OCI-LY3 (cell line): ENCODE data around the gene SRRM1.

Experiments used
- EZH2phosphoT487 ChIP-seq: fragments of 200-600 bp; shearing (Covaris generic); IDR thresholded peaks from 2 replicates; pipeline ENCODE4 v1.6.1; 2018; ENCODE audit warnings: antibody characterized with exemption, mixed run types, low read depth
- TF ChIP-seq, protein P1 (sequence below): fragments of 200-600, 300-600 bp; sonication (generic); IDR thresholded peaks from 2 replicates; pipeline ENCODE4 v1.5.1; 2014; ENCODE audit warnings: antibody characterized with exemption, low read length, low read depth

DNA sequence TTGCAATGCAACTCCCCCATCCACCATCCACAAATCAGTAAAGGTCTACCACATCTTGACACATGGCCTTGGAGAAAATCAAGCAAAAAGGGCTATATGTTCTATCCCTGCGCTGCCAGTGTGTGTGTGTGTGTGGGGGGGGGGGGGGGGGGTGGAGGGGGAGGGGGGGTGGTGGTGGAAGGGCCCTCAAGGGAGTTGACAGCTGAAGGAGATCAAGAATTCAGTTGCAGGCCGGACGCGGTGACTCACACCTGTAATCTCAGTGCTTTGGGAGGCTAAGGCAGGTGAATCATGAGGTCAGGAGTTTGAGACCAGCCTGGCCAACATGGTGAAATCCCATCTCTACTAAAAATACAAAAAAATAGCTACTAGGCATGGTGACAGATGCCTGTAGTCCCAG, 64.6 kb downstream of the SRRM1 start:
- TF ChIP-seq, protein P1, sequence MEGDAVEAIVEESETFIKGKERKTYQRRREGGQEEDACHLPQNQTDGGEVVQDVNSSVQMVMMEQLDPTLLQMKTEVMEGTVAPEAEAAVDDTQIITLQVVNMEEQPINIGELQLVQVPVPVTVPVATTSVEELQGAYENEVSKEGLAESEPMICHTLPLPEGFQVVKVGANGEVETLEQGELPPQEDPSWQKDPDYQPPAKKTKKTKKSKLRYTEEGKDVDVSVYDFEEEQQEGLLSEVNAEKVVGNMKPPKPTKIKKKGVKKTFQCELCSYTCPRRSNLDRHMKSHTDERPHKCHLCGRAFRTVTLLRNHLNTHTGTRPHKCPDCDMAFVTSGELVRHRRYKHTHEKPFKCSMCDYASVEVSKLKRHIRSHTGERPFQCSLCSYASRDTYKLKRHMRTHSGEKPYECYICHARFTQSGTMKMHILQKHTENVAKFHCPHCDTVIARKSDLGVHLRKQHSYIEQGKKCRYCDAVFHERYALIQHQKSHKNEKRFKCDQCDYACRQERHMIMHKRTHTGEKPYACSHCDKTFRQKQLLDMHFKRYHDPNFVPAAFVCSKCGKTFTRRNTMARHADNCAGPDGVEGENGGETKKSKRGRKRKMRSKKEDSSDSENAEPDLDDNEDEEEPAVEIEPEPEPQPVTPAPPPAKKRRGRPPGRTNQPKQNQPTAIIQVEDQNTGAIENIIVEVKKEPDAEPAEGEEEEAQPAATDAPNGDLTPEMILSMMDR: no peak
- TF ChIP-seq EZH2phosphoT487: no peak
